Neural progenitor cell (in vitro differentiated cells): ENCODE measurements around the gene STK40.

Source experiments
- CTCF ChIP-seq: fragments of 200-600 bp; sonication (generic); IDR thresholded peaks from 2 replicates; pipeline ENCODE4 v1.5.1; 2017; ENCODE audit warnings: antibody characterized with exemption, mild to moderate bottlenecking
- EZH2 ChIP-seq: fragments of 200-600 bp; sonication (generic); IDR thresholded peaks from 2 replicates; pipeline ENCODE4 v1.6.1; 2017; ENCODE audit warnings: antibody characterized with exemption, mild to moderate bottlenecking, moderate library complexity
- EZH2phosphoT487 ChIP-seq: fragments of 200-600 bp; sonication (generic); IDR thresholded peaks from 2 replicates; pipeline ENCODE4 v1.6.1; 2017; ENCODE audit warnings: antibody characterized with exemption

GRCh38 chr1:36400825-36401601, 15.3 kb upstream of the STK40 start:
- TF ChIP-seq CTCF (no peak), EZH2phosphoT487 (no peak), EZH2 (no peak)
